Stimulated activated CD8-positive, alpha-beta memory T cell treated with anti-CD3 and anti-CD28 coated beads, Interleukin-2, amount 100 ng/mL, for 1 hour (primary cell): ENCODE data around the gene FAM168B.

Source experiments
- DNase-seq, 2 donors: peaks; one replicate each; pipeline ENCODE4 v3.0.0-alpha.2; 2020; ENCODE audit warnings: low read depth in 2 of 2

Gene FAM168B

DNA sequence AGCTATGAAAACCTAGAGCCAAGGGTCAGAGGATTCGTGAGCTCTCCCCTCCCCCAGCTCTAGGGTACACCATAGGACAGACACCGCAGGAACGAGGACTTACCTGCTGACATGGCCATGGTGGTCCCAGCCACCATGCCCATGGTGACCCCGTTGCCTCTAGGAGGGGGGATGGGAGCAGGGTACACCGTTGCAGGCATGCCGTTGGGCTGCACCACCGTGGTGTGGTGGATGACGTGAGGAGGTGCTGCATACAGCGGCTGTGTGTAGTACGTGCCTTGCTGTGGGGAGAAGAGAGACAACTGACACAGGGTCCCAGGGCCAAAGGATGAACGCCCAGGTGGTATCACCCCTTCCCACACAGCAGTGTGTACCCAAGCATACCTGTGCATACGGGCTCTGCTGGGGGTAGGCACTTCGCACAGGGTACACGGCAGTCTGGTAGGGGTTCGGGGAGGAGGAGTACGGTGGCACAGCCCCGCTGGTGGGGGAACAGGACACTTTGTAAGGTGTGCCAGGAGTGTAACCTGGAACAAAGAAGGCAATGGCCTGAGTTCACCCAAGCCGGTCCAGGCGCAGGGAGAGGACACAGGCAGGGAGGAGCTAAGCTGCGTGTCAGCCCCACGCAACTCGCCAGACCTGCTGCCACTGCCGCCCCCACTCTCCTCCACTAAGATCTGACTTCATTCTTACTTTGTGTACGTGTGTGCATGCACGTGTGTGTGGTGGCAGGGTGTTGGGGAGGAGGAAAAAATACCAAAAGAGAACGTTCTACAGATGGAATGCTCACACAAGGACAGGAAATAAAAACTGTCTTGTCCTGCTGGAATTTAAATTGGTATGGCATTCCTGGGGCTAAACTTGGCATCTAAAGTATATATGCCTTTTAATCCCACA is 37.8 kb downstream of the FAM168B start:
- no peak for DNase-seq

GRCh38 chr2:131054488-131054887 is 38.8 kb downstream of the FAM168B start:
- DNase-seq = no peak

GRCh38 chr2:131052741-131053263 is 40.5 kb downstream of the FAM168B start:
- no peak for DNase-seq

- DNase-seq = no peak
Observed at GRCh38 chr2:131050896-131051295, 42.4 kb downstream of the FAM168B start.

- DNase-seq = no peak
Observed at GRCh38 chr2:131049150-131049718, 44.0 kb downstream of the FAM168B start.

GRCh38 chr2:131048641-131049040 is 44.6 kb downstream of the FAM168B start:
- no peak for DNase-seq

DNA sequence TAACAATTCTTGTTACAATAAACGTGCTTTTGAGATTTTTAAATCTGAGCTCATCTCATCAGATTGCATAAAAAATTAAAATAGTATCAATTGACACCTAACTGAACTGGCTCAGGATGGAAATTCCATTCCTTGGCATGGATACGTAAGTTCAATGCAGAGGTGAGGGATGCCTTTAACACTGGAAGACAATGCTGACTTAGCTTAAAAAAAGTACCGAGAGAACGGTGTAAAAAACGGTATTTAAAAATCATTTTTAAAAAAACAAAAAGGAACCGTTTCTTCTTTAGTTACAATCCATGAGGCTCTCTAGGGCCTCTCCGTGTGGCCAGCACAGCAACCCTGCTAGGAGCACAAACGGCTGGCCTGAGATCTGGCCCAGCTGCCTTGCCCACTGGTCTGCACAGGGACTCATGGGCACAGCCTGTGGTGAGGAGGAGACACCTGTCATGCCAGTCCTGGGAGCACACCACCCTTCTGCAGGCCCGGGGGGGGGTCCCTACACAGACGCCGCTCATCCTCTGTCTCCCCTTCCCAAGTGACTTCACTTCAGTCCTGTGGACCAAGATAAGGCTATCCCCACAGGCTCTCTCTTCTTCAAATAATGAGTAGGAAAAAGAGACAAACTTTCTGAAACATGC is 45.2 kb downstream of the FAM168B start:
- no peak for DNase-seq

- no peak for DNase-seq
Observed at GRCh38 chr2:131046918-131047652, 46.2 kb downstream of the FAM168B start.

GRCh38 chr2:131046028-131046917 is 47.0 kb downstream of the FAM168B start:
- DNase-seq = no peak

DNA sequence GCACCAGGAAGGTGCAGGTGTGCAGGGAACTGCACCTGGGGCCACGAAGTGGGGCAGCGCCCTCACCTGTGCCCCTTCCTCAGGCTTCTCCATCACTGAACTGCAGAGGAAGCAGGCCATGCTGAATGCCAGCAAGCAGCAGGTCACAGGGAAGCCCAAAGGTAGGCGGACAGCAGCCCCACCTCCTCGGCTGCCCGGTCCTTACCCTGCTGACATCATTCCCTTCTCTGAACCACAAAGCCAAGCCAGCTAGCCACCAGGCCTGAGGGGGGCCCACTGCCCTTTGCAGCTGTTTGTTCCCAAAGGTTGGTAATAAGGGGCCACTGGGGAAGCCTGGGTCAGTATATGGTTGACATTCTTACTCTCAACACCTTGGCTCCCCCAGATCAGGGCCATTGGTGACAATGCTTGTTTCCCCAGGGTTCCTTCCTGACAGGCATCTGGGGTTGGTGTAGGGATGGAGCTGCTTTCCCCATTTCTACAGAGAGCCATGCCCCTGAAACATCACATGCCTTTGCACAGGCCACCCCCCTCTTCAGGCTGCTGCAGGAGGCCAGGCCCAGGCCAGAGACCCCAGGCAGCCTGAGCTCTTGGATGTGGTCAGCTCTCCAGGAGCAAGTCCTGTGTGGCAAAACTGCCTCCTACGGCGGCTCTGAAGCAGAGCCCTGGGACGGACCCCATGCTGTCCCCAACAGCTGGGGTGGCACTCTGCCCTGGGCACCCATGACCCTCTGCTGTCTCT is 47.8 kb downstream of the FAM168B start:
- DNase-seq = no peak

DNA sequence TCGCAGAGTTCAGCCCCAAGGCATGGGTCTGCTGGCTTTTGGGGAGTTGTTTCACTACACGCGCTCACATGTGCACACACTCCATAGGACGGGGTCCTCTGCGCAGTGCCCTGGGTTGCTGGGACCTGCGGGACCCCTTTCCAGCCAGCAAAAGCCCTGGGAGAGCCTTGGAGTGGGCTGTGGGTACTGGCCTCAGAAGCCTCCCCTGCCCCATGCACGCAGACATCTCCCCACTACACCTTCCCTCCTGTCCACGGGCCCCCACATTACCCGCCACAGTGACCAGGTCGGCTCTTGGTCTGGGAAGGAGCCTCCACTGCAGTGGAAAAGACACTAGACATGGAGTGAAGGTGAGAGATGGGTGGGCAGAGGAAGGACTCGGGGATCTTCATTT is 48.5 kb downstream of the FAM168B start:
- no peak for DNase-seq

DNA sequence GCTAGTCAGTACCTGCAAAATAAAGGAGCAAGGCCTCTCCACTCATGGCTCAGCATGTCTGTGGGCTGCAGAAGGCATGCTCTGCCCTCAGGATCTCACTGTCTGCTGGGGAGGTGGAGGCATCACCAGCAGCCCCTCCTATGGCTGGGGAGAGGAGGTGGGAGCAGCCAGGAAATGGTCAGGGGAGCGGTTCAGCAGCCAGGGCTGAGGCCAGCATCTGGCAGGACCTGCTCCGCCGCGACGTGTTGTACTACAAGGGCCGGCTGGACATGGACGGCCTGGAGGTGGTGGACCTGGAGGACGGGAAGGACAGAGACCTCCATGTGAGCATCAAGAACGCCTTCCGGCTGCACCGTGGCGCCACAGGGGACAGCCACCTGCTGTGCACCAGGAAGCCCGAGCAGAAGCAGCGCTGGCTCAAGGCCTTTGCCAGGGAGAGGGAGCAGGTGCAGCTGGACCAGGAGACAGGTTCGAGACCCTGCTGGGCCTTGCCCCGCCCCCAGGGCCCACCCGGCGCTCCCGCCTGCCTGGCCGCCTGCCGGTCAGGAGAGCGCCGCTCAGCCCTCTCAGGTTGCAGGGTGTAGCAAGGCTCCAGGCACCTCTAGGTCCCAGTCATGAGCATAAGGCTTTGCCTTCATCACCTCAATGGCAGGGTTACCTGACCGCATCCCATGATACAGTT is 49.0 kb downstream of the FAM168B start:
- DNase-seq = no peak

GRCh38 chr2:131043199-131044074 is 49.8 kb downstream of the FAM168B start:
- DNase-seq = no peak

DNA sequence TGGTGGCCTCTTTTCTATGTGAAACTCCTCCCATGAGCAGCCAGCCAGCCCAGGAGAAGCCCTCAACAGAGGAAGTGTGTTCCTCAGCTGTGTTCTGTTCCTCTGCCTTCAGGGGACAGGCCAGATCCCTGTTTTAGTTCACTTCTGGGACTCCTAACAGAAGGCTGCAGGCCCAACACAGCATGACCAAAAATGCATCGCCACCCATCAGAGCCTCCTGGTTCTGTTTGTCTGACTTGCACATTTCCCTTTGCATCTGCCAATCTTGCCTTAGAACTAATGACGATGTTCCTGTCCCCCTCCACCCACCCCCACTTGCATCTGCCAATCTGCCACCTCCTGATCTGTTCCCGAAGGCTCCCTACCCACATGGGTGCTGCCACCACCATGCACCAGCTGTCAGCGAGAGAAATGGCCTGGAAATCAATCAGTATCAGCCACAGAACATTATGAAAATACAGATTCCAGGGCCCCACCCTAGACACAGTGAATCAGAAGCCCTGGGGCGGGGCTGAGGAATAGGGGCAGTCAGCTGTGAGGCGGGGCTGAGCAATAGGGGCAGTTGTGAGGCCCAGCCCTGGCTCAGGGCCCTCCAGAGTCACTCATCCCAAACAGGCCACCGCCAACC is 51.0 kb downstream of the FAM168B start:
- no peak for DNase-seq

DNA sequence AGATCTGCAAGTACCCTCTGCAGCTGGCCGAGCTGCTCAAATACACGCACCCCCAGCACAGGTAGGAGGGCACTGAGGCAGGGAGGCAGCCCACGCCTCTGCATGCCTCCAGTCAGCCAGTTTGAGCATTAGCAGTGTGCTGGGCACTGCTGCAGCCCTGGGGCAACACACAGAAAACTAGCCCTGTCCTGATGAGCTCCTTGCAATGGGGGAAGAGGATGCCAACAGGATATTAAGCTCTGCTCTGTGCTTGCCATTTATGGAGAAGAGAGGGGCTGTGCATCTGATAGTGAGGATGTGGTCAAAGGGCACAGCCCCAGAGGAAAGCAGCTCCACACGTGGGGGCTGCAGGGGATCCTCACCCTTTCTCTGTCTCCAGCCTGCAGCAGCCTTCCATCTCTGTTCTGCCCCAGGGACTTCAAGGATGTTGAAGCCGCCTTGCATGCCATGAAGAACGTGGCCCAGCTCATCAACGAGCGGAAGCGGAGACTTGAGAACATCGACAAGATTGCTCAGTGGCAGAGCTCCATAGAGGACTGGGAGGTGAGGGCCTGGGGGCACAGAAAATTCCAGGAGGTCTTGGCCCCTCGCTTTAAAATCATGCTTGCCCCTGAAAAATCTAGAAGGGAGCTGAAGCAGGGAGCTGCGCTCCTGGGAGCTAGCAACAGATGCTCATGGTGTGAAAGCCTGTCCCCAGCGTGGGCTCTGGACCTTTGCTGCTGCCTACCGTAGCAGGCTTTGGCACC is 51.7 kb downstream of the FAM168B start:
- no peak for DNase-seq

DNA sequence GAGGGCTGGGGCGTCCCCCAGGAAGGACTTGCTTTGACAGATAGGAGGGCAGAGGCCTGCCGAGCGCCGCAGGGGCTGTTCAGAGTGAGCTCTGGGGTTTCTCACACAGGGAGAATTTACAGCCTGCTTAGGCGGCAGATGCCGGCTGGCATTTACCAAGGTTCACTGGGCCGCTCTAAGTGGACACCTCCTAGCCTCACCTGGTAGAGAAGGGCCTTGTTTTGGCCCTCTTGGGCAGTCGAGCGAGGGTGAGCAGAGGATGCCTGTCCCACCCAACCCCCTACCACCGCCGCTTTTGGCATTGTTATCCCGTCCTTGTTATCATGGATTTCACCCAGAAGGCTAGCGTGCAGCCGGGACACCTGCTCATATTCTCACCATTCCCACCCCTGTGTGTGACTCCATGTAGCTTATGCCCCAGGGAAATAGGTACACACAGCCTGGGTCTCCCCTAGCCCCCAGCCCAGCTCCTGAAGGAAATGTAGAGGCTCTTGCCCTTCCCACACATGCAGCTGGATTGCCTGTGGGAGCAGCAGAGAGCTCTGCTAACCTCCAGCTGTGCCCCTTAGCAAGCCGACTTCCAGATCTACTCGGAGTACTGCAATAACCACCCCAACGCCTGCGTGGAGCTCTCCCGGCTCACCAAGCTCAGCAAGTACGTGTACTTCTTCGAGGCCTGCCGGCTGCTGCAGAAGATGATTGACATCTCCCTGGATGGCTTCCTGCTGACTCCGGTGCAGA is 52.4 kb downstream of the FAM168B start:
- DNase-seq = no peak
